ENCODE data around the gene RXRA. TPM values are rescaled to one million over a fixed set of nuclear protein-coding genes. Genes with fewer than 3 reads are reported as not detected.

Gene RXRA
- total RNA-seq, 1 donor, result 26.4 TPM

- H3K4me2 ChIP-seq (ENCODE audit: insufficient read depth, low read length), result no peak overlapping the region
- H3K36me3 ChIP-seq (ENCODE audit: insufficient read depth, low read length), result no peaks in the 10 kb centered on the region
- no peak overlapping the region for H3K4me3 ChIP-seq (ENCODE audit: insufficient read depth, low read length)
- H3K79me2 ChIP-seq (ENCODE audit: insufficient read depth, low read length), result peaks cover 98% of the 10 kb centered on the region
- no peaks in the 10 kb centered on the region for H3K27me3 ChIP-seq (ENCODE audit: insufficient read depth, low read length)
- no peaks in the 10 kb centered on the region for H3K9me3 ChIP-seq (ENCODE audit: low read depth, low read length)
- H2AFZ ChIP-seq (ENCODE audit: low read length), result no peak overlapping the region
- no peak for TF ChIP-seq CTCF (IDR thresholded peaks at IDR 0.05; ENCODE audit: extremely low read depth, low read depth, low read length)
- H3K27ac ChIP-seq (ENCODE audit: low read depth, low read length), result peak overlapping the region; percentile 1
- H4K20me1 ChIP-seq (ENCODE audit: insufficient read depth, low read length), result peaks cover 92% of the 10 kb centered on the region
- peak; percentile 95 for DNase-seq (ENCODE audit: insufficient read length, low spot score, missing footprints)
- H3K4me1 ChIP-seq (ENCODE audit: insufficient read depth, low read length), result peaks cover 40% of the 10 kb centered on the region
Observed at GRCh38 chr9:134377976-134378375, 51.7 kb downstream of the RXRA start.

GRCh38 chr9:134378901-134379338 lies 52.7 kb downstream of the RXRA start:
- no peak overlapping the region for H3K4me2 ChIP-seq (ENCODE audit: insufficient read depth, low read length)
- peak overlapping the region; percentile 54 for H3K27ac ChIP-seq (ENCODE audit: low read depth, low read length)
- no peak for TF ChIP-seq CTCF (IDR thresholded peaks at IDR 0.05; ENCODE audit: extremely low read depth, low read depth, low read length)
- H3K27me3 ChIP-seq (ENCODE audit: insufficient read depth, low read length), result no peaks in the 10 kb centered on the region
- no peak overlapping the region for H2AFZ ChIP-seq (ENCODE audit: low read length)
- H3K9me3 ChIP-seq (ENCODE audit: low read depth, low read length), result no peaks in the 10 kb centered on the region
- peak; percentile 96 for DNase-seq (ENCODE audit: insufficient read length, low spot score, missing footprints)
- peaks cover 92% of the 10 kb centered on the region for H4K20me1 ChIP-seq (ENCODE audit: insufficient read depth, low read length)
- no peaks in the 10 kb centered on the region for H3K36me3 ChIP-seq (ENCODE audit: insufficient read depth, low read length)
- peaks cover 98% of the 10 kb centered on the region for H3K79me2 ChIP-seq (ENCODE audit: insufficient read depth, low read length)
- peaks cover 40% of the 10 kb centered on the region for H3K4me1 ChIP-seq (ENCODE audit: insufficient read depth, low read length)
- no peak overlapping the region for H3K4me3 ChIP-seq (ENCODE audit: insufficient read depth, low read length)

- no peak for TF ChIP-seq CTCF (IDR thresholded peaks at IDR 0.05; ENCODE audit: extremely low read depth, low read depth, low read length)
- Histone ChIP-seq H2AFZ (ENCODE audit: low read length) (no peak overlapping the region), H3K79me2 (ENCODE audit: insufficient read depth, low read length) (peaks cover 98% of the 10 kb centered on the region), H3K4me3 (ENCODE audit: insufficient read depth, low read length) (no peak overlapping the region), H3K9me3 (ENCODE audit: low read depth, low read length) (no peaks in the 10 kb centered on the region), H3K36me3 (ENCODE audit: insufficient read depth, low read length) (no peaks in the 10 kb centered on the region), H3K27ac (ENCODE audit: low read depth, low read length) (peak overlapping the region; percentile 54), H3K4me1 (ENCODE audit: insufficient read depth, low read length) (peaks cover 37% of the 10 kb centered on the region), H3K4me2 (ENCODE audit: insufficient read depth, low read length) (peak overlapping the region; percentile 50), H3K27me3 (ENCODE audit: insufficient read depth, low read length) (no peaks in the 10 kb centered on the region), H4K20me1 (ENCODE audit: insufficient read depth, low read length) (peaks cover 94% of the 10 kb centered on the region)
- DNase-seq (ENCODE audit: insufficient read length, low spot score, missing footprints), result peak; percentile 99
Observed at GRCh38 chr9:134379831-134380365, 53.6 kb downstream of the RXRA start.

- Histone ChIP-seq H3K27me3 (ENCODE audit: insufficient read depth, low read length) (no peaks in the 10 kb centered on the region), H3K4me3 (ENCODE audit: insufficient read depth, low read length) (no peak overlapping the region), H3K36me3 (ENCODE audit: insufficient read depth, low read length) (no peaks in the 10 kb centered on the region), H3K4me2 (ENCODE audit: insufficient read depth, low read length) (no peak overlapping the region), H2AFZ (ENCODE audit: low read length) (no peak overlapping the region), H4K20me1 (ENCODE audit: insufficient read depth, low read length) (peaks cover 95% of the 10 kb centered on the region), H3K79me2 (ENCODE audit: insufficient read depth, low read length) (peaks cover 98% of the 10 kb centered on the region), H3K27ac (ENCODE audit: low read depth, low read length) (no peak overlapping the region), H3K4me1 (ENCODE audit: insufficient read depth, low read length) (peaks cover 35% of the 10 kb centered on the region), H3K9me3 (ENCODE audit: low read depth, low read length) (no peaks in the 10 kb centered on the region)
- no peak for TF ChIP-seq CTCF (IDR thresholded peaks at IDR 0.05; ENCODE audit: extremely low read depth, low read depth, low read length)
- DNase-seq (ENCODE audit: insufficient read length, low spot score, missing footprints), result no peak
Observed at GRCh38 chr9:134380542-134381271, 54.5 kb downstream of the RXRA start.
